Activated CD8-positive, alpha-beta memory T cell treated with anti-CD3 and anti-CD28 coated beads for 48 hours (primary cell): ENCODE results near the gene SEMA3F.

Experiments used
- DNase-seq, 3 experiments: peaks; one replicate each; pipeline ENCODE4 v3.0.0-alpha.2; 2020; ENCODE audit warnings: low read depth in 2 of 3, low spot score in 2 of 3

Gene SEMA3F

DNA sequence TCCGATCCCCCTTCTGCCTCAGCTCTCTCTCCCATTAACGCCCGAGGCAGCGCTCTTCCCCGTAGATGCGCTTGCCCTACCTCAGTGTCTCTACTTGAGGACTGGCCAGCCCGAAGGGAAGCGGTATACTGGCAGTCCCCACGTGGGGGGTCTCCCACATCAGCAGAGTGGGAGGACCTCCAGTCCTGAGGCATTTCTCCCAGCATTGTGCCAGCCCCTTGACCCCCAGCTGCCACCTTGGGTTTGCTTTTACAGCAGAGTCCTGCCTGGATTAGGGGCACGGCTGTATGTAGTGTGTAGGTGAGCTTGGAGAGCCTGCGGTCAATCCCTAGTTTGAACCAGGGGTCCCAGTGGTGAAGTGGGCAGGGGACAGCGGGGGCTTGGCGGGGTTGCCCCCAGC lies 767 bp downstream of the SEMA3F start:
- no peak for DNase-seq

DNA sequence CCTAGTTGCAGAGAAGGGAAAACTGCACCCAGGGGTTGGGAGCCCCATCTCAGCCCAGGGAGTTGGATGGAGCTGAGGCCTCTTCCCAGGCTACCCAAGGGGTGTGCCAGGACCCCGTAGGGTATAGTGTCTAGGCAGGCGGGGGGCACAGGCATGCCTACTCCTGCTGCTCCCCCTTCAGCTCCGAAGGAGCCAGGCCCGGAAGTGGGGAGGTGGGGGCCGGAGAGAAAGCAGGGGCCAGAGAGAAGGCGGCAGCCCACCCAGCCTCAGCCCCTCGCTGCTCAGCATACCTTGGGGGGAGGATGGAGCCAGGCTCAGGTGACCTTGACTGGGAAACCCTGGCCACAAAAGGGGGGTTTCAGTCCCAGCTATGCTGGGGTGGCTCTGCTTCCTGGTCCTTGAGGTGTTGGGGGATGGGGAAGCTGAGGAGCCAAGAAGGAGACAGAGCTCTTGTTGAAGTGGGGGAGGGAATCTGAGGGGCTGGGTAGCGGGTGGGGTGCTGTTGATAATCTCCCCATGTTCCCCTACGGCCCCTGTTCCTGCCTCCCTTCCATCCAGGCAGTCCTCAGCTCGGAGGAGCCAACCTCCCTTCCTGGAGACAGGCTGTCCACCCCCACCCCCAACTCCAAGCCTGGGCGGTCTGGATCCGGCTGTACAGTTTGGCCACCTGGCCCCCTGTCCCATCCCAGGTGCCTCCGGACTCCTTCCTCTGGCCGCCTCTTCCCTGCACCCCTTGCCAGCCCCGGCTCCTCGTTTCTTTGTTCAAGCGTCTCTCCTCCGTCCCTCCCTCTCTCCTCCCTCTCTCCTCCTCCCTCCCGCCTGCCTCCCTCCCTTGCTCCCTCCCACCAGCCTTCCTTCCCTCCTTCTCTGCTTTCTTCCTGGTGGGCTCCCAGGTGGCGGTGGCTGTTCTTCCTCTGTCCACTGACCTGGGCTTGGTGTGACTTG lies 1.7 kb downstream of the SEMA3F start:
- no peak for DNase-seq

DNA sequence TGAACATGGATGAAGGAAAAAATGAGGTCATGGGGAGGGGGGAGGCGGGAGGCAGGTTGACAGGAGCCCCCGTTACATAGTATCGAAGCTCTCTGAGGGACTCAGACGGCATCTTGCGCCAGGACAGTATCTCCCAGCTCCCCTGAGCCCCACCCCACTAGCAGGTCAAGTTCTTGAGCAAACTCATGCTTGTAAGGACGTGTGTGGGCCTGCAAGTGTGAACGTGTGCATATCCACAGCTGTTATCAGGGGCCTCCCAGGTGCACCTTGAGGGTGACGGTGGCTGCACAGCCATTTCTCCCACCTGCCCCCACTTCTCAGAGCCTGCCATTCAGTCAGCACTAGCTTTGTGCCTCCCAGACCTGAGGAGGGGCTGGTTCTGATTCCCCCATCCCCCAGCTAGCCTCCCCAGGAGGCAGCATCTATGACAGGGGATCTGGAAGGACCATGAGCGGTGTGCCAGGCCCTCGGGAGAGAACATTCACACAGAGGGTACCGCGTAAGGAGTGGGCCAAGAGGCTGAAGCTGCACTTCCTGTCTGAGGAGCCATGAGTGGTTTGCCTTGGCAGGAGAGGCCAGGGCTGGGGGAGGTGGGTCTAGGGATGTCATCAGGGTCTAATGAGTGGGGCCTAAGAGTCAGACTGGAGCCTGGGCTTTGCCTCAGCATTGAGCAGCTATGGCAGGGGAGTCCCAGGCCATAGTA lies 2.9 kb downstream of the SEMA3F start:
- DNase-seq: no peak

DNA sequence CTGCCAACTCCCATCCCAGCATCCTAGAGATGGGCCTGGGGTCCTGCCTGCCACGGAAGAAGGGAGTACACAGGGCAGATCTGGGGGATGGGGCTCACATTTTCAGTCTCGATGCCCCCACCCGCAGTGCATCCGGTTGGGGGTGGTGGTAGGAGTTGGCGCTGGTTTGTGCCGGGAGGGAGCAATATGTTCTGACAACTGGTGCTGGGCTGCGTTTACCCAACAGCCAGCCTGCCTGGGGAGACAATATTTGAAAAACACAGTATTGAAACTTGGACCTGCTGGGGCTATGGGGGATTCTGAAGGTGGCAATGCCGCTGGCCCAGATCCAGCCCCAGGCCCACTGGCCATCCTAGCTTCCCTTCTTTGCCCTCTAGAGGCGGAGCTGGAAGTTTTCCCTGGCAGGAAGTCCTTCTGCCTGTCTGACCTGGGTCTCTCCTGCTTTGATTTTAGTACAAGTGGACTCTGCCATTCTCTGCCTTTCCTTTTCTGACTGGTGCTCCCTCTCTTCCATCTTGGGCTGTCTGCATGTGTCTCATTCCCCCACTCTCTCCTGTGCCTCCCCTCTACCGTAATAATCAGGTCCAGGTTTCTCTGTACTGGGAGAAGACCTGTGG lies 3.5 kb downstream of the SEMA3F start:
- DNase-seq: no peak

DNA sequence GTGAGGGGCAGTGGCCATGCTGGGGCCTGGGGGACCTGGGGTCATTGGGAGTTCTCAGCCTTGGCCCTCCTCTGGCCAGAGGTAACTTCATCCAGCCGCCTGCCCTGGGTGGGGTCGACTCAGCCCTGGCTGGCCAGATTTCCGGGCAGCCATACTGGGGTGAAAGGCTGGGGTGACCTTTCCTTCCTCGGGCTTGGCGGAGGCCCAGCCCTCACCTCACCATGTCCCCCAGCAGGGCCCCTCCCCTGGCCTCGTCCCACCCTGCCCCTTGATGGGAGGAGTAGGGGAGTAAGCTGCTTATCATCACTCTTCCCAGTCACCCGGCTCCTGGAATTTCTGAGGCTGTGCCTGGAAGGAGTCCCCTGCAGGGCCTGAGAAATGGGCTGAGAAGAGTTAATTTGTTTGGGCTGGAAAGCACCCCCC lies 5.4 kb downstream of the SEMA3F start:
- DNase-seq: no peak

DNA sequence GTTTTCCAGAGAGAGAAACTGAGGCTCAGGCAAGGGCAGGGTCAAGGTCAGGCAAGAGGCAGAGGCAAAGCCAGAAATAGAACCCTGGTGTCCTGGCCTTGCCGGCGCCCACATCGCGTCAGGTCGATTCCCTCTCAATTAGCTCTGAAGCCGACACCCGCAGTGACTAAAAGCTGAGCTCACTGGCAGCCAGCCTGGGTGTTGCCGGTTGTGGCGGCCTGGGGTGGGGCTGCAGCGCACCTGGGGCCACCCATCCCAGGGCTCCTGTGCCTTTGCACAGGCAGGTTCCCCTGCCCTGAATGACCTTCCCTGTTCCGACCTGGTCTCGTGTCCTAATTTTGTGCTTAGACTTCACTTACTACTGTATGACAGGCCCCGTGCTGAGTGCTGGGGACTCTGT lies 6.2 kb downstream of the SEMA3F start:
- DNase-seq: no peak

DNA sequence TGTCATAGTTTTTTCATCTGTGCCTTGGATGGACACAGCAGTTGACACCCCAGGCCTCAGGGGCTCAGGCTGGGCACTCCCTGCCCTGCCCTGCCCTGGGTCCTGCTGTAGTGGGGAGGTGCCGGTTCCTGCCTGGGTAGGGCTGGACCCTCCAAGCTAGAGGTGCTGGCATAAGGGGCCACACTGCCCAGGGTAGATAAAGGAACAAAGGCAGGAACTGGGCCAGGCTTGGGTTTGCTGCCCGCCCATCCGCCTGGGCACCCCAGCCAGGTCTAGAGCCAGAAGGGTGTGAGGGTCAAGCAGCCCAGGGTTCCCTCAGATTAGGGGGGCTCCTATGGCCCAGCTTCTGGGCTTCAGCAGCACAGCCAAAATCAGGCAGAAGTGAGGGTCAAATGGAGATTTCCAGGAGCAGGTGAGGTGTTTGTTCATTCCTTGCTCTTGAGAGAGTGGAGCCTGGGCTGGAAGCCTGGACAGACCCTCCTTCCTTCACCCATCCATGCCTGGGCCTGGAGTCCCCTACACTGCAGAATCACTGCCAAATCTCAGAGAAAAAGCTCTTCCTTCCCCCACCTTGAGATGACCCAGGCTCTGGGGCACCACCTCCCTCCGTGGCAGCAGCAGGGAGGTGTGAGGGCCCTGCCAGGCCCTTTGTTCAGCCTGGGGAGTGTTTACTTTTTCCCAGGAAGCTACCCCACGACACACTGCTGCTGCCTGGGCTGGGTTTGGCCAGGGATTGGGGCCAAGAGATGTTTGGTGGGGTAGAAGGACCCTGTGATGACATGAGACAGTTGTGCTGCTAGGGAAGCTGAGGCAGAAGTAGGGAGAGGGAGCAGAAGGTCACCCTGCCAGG lies 7.1 kb downstream of the SEMA3F start:
- DNase-seq: no peak

DNA sequence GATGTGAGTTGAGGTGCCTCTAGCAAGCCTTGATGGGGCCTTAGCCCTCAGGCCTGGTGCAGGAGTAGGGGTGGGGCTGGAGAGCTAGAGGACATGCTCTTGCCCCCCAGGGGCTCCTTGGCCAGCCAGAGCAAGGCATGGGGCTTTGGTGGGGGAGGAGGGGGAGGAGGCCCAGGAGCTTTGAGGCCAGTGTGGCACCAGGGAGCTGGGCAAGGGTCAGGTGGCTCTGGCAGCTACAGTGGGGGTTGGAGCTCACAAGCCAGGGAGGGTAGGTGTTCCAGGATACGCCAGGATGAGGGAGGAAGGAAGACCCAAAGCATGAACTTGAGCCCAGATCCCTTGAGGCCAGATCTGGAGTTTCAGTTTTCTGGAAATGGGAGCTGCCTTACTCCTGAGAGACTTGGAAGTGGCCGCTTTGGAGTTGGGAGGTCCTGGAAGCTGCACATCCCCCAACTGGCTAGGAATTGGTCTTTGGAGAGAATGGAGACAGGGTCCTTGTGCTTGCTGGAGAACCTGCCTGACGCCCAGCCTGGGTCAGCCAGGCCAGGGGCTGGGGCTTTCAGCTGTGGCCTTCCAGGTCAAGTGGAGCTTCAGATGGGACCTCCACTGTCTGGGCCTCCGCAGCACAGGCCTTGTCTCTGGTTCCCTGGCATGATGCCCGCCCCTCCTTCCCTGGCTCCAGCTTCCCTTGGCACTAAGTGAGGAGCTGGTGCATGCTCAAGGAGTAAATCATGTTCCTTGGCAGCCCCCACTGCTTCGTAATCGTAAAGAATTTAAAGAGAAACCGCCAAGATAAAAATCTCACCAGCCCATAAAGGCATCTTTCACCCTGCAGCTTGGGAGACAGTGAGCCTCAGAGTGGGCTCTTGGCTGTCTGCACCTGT lies 8.7 kb downstream of the SEMA3F start:
- DNase-seq: no peak

DNA sequence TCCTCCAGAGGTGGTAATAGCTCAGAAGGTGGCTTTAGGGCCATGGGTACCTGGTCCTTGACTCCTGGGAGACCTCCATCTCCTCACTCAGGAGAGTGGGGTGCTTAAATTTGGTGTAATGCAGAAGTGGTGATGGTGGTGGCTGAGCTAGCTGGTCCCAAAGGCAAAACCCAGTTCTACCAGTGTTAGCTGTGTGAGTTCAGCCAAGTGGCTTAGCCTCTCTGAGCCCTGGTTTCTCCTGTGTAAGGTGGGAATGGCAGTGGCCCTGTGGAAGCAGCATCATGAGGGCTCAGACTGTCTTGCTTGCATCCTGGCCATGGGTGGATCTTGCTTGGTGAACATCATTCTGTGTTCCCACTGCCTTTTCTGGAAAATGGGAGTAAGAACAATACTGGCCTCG lies 9.4 kb downstream of the SEMA3F start:
- no peak for DNase-seq

DNA sequence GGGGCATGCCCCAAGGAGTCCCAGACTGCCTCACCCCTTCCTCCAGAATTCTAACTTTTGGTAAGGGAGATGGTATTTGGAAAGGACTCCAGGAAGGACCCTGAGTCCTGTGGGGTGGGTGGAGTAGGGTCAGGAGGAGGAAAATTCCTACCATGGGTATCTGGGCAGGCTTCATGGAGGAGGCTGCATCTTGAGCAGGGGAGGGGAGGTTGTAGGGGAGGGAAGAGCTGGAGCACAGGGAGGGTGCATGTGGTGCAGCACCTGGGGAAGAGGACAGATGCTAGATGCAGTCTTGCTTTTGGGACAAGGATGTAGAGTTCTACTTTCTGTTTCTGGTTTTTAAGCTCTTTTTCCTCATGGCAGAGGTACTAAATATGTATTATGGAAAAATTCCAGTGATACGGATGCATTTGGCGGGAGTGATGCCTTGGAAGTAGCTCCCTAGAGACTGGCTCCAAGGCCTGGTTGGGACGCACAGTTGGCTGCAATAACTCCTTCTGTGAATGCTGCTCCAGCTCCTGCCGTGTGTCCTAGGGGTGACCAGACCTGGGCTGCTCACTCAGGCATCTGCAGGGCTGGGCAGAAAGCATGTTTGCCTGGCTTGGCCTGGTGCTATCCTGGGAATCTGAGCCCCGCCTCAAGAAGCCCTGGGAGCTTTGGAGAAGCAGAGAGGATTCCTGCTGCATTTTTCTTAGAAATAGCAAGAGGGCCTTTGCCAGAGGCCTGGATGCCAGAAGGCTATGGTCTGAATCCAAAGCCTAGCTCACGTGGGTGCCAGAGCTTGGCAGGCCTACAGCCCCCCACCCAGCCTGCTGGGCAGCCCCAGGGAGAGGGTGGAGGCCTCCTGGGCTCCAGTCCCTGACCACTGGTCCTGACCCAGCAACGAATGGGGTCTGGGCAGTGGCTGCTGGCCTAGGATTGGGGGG lies 10.1 kb downstream of the SEMA3F start:
- DNase-seq: no peak

DNA sequence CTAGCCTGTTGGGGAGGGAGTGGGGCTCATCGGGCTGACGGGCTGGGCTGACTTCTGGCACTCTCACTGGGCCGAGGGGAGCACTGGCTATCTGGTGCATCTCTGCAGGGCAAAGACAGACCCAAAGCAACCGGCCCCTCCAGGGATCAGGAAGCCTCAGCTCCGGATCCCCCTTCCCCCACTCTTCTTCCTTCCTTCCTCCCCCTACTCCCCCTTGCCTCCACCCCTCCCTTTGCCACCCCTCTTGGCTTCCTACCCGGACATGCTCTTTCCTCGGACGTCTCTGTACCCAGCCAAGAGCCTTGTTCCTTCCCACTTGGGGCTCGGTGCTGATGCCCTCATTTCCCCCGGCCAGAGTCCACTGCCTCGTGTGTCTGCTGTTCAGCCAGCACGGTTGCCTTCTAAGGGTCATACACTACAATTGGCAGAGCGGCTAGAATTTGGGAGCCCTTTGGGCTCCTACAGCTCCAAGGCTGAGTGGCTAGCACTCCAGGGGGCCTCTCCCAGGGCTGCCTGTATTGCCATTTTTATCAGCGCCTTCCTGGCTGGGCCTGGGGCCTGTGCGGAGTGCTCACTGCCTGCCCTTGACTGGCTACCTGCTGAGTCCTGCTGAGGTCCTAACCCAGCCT lies 10.9 kb downstream of the SEMA3F start:
- DNase-seq: no peak

DNA sequence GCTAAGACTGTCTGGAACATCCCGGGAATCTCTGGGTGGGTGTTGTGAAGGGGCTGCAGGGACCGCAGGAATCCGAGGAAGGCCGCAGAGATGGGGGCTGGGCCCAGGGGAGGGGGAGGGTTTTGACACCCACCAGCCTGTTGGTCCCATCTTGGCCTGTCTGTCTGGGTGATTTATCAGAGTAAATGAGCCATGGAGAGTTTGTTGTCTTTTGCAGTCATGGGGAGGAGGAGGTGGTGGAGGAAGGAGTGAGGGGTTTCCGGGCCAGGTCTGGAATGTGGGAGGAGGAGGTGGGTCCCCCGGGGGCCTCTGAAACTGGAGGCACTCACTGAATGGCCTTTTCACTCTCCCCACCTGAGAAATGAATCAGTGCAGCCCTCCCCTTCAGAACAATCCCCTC lies 11.5 kb downstream of the SEMA3F start:
- no peak for DNase-seq

DNA sequence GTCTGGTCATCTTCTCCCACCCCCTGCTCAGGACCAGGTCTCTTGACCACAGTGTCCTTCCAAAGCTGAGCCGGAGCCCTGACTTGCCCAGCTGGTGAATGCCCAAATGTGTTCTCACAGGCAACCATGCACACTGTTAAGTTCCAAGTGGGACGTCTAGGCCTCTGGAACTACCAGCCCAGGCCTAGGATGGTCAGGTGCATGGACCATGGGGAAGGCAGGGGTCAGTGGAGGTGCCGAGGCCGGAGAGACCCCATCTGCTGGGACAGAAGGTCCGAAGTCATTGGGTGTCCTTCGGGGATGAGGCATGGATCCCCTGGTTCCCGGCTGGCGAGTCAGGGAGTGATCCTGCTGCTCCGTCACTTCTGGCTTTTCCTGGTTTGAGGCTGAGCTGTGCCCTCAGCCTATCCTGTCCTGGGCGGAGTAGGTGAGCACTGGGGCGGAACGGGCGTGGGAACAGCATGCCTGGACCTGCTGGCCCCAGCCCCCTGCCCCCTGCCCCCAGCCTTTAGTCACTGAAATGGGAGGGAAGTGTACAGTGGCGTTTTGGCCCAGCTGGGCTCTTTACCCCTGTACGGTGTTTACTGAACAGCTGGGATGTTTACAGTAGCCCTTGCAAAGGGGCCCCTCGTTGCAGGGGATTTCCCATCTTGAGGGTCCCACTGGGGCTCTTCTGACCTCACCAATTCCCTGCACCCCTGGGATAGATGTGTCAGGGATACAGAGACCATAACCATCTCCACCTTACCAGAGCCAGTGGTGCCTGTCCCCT lies 12.1 kb downstream of the SEMA3F start:
- DNase-seq: no peak

DNA sequence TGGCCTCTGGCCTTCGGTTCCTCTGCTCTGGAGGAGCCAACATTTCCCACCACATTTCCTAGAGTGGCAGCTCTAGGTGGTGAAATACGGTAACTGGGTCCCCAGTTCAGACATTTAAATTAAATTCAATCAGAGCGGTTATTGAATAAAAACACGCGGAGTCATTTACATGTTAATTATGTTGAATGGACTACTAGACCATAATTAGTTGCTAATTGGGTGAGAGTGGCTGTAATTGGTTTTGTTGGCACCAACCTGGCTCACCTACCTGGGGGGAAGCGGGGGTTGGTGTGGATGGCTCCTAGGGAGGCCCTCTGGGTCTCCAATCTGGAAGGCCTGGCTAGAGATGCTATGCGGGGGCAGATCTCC lies 12.7 kb downstream of the SEMA3F start:
- DNase-seq: no peak

DNA sequence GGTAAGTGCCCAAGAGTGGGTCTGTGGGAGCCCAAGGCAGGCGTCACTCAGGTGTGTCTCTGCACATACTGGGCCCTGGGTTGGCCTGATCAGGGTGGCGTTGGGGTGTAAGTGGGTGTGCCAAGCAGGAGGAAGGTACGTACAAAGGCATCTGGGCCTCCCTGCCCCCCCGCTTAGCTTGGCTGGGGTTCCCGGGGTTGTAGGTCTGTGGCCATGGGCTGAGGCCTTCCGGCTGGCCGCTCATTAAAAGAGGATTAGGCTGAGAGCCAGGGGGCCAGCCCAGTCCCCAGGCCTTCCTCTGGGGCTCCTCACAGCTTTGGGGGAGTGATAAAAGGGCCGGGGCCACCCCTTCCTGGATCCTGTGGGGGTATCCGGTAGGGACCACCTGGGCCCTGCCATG lies 13.3 kb downstream of the SEMA3F start:
- DNase-seq: no peak

DNA sequence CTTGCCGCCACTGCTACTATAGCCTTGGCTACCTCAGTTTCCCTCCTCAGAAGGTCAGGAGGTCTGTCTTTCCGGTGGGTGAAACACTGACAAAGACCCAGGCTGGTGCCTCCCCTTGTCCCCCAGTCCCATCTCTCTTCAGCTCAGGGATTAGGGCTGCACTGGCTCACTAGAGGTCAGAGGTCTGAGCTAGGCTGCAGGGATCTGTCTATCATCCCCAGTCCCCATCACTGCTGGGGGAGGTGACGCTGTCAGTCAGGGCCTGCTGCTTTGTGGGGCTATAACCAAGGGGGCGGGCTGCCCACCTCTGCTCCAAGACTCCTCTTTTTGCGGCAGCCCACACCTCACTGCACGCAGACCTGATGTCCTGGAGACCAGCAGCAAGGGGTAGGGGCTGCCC lies 13.7 kb downstream of the SEMA3F start:
- DNase-seq: no peak

DNA sequence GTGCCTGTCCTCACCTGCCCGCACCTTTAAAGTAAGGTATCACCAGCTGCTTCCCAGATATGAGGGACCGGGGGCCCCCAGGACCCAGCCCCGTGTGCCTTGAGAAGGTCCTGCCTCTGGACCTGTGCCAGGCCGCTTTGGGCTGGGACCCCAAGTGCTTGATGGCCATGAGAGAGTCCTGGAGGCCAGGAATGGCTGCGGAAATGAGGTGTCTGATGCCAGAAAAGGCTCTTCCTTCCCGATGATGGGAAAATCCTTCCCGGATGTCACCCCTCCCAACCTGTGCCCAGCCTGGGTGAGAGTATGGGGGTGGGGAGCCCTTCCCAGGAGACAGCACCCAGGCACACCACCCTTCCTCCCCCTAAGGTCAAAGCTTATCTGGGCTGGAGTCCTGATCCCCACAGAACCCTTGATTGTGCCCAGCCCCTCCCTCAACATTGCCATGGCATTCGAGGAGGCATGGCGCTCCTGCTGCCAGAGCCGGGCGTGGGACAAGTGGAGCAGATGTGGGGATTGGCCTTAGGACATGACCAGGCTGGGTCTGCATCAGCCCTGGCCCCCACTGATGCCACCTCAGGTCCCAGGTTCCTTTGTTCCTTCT lies 14.2 kb downstream of the SEMA3F start:
- no peak for DNase-seq

DNA sequence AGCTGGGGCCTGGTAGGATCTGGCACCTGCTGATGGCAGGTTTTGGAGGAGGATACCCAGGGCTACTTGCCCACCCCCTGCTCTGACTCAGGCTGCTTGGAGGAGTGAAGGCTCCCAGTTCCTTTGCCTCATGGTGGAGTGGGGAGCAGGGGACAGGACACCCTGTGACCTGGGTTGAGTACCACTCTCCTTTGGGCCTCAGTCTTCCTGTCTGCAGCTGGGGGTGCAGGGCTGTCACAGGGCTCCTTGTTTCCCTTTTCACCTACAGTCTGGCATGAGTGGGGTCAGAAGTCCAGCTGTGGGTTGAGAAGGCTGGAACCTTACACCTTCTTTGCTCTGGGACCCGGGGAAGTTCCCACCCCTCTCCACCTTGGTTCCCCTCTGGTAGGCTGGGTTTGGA lies 14.7 kb downstream of the SEMA3F start:
- DNase-seq: no peak
